NCI-H187 treated with DMSO at 0.1 percent for 48 hours (cell line): ENCODE measurements around the gene HTRA1.

Experiments
- DNase-seq: peaks from one replicate; lab custom pipeline; 2025; lab: John Stamatoyannopoulos, UW

Gene HTRA1

DNA sequence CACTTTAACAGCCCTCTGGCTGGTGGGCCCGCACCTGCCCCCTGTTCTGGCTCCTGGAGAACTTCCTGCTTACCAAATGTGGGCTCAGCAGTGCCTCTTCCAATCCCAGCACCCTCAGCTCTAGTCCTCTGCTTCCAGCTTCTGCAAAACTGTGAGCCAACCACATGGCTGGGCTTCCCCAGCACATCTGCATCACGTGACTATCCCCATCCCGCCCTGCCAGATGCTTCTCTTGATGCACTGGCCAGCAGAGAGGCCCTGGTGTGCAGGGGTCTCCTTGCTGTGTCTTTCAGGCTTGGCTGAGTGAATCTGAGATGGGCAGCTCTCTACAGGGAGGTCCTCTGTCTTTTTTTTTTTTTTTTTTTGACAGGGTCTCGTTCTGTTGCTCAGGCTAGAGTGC lies 55.4 kb downstream of the HTRA1 start:
- DNase-seq: no peak

GRCh38 chr10:122519144-122519543 lies 57.8 kb downstream of the HTRA1 start:
- DNase-seq: no peak

DNA sequence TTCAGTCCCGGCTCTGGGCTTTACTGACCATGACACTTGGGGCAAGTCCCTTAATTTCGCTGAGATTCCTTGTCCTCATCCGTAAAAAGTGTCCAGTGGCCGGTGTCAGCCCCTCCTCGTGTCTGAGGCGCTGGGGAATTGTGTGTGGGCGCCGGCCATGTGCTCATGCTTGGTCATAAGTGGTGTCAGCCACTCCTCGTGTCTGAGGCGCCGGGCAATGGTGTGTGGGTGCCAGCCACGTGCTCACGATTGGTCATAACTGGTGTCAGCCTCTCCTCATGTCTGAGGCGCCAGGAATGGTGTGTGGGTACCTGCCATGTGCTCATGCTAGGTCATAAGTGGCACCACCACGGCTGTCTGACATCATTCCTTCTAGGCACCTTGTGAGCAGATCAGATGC lies 58.5 kb downstream of the HTRA1 start:
- no peak for DNase-seq

DNA sequence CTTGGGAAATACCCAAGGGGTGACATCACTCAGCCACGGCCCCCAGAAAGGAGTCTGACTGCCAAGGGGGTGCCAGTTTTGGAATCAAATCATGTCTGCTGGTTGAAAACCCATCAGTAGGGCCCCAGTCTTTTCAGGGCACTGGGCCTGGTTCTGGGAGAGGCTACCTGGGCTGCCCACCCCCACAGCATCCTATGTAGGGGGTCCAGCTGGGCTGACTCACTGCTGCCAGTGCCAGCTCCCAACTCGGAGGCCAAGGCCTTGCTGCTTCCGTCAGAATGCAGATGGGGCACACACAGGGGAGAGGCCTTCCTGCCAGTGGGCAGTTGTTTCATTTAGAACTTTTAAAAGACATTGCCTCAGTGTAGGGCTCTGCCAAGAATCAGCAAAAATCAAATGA lies 59.7 kb downstream of the HTRA1 start:
- no peak for DNase-seq

- DNase-seq: no peak
Observed at GRCh38 chr10:122524811-122525210, 63.5 kb downstream of the HTRA1 start.

DNA sequence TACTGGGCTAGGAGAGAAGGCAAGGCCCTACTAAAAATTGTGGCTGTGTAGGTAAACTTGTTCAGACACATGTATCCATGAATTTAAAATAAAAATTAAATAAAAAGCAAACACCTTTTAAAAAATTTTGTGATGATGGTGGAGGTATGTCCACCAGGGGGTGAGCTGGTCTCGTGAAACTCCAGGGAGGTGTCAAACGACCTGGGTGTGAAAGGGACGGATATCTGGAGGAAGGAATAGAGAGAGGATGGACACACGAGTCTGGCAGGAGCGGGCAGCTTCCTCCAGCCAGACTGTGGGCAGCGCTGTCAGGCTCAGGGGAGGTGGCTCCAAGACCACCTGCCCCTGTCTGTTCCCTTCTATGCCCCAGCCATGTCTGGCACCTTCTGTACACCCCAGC lies 64.4 kb downstream of the HTRA1 start:
- no peak for DNase-seq

GRCh38 chr10:122526892-122527291 lies 65.5 kb downstream of the HTRA1 start:
- no peak for DNase-seq

DNA sequence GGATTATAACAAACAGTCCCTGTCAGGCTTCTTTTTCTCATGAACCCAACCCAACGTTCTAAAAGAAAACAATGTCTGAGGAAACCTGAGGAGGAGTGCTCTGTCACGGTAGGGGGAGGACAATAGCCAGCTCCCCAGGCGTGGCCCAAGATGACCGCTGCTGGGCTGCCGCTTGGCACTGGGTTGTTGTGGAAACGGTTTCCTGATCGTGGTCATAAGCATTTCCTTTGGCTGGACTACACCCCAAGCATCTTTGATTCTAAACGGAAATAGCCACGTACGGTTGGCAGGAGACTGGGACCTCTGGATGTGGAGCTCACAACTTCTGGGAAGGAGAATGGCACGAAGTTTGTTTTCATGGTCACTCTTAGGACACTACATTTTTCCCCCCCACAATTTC lies 68.8 kb downstream of the HTRA1 start:
- no peak for DNase-seq

DNA sequence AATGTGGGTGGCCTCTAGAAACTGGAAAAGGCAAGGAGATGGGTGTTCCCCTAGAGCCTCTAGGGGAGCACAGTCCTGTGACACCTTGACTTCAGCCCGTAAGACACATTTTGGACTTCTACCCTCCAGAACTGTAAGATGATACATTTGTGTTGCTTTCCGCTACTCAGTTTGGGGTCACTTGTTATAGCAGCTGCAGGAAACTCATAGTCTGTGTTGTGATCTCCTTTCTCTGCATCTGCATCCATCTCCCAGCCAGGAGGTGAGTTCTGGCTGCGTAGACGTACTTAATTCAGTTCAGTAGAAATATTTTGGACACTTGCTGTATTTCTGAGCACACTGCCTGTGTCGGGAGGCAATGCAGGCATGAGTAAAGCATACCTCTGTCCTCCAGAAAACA lies 69.9 kb downstream of the HTRA1 start:
- no peak for DNase-seq

- no peak for DNase-seq
Observed at GRCh38 chr10:122531939-122532338, 70.6 kb downstream of the HTRA1 start.

DNA sequence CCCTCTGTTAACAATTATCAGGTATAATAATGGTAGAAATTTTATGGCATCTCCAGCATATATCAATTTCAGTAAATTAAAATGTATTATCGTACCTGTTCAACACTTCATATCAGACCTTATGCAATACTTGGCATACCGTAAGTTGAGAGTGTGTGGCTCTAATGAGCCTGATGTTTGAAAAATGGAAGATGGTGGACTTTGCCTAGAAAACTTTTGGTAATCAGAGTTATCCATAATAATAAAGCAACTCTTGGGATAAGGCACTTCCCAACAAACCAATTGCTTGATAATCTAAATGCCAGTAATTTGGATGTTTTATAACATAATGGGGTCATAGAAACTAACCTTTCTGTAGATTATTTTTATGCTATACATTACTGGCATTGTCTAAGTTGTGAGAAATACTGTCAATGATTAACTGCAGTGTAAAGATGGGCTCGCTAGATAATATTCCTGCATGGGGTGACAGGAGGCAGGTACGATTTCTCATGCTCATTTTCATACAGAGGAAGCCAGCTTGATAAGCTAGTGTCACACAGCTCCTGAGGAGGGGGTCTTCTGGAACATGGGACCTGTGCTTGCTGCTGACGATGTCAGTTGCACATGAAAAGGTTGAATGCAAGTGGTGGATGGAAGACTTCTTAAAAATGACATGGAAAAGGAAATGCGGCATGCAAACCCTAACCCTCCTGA lies 71.4 kb downstream of the HTRA1 start:
- DNase-seq: no peak

GRCh38 chr10:122537545-122537944 lies 76.2 kb downstream of the HTRA1 start:
- DNase-seq: no peak

DNA sequence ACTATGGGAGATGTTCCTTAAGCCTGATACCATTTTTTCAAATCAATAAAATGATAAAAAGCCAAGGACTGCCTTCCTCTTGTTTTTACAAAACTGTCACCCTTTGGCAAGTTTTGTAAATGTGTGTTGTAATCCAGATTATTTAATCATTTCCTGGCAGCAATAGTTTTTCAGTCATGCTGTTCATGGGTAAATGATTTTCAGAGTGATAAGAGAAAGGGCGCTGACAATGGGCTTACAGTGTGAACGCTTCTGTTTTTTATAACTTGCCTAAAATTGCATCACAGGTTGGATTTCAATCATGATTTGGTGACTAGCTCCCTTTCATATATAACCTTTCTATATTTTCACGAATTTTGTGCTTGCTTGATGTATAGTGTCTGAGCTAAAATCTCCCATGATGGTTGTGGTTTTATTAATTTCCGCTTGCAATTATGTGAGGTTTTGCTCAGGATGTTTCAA lies 80.2 kb downstream of the HTRA1 start:
- DNase-seq: no peak

- DNase-seq: no peak
Observed at GRCh38 chr10:122543676-122544445, 82.5 kb downstream of the HTRA1 start.

DNA sequence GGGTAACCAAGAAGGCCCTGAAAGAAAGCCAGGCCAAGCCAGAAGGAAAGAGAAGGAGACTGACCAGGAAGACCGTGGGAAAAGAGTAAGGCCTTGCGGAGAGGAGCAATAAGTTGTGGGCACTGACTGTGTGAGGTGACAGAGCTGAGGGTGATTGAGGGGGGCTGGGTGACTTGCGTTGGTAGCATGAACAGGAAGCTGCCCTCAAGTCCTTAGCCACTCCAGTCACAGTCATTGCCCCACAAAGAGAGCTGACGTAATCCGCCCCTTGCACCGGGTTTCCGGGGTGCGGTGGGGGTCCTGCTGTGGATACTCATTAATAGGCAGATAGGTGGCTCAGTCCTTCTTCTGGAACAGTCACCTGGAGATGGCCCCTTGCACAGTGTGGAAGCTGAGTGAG lies 83.1 kb downstream of the HTRA1 start:
- DNase-seq: no peak

- DNase-seq: no peak
Observed at GRCh38 chr10:122546242-122546641, 84.9 kb downstream of the HTRA1 start.

GRCh38 chr10:122548407-122549085 lies 87.2 kb downstream of the HTRA1 start:
- no peak for DNase-seq

- no peak for DNase-seq
Observed at GRCh38 chr10:122549636-122550035, 88.3 kb downstream of the HTRA1 start.

DNA sequence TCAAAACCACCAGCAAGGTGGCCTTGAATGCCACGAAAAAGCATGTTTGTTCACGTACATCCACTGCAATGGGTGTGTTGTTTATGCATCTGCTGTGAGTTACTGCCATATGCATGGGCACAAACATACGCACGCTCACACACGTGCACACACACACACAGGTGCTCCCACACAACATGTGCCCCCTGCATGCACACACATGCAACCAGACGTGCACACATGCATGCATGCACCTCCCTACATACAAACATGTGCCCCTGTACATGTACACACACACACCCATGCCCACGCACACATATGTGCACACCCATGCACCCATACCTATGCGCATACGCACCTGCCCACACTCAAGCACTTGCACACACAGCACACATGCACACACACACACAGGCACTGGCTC lies 89.1 kb downstream of the HTRA1 start:
- DNase-seq: no peak

GRCh38 chr10:122550983-122551382 lies 89.6 kb downstream of the HTRA1 start:
- no peak for DNase-seq

DNA sequence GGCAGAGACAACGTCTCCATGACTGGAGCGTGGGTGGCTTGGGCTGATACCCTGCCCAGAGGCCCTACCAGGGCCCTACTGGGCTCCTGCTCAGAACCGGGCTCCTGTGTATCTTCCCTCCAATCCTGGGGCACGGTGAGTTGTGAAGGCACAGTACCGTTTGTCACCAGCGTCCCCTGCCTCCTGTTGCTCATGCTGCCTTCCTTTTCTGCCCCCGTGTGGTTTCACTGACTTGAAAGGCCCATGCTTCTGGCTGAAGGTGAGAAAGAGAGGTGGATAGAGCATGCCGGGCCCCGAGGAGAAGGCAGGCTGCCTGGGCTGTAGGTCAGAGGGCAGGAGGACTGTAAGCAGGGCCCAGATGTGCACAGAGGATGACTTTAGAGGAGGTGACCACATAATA lies 90.1 kb downstream of the HTRA1 start:
- DNase-seq: no peak

DNA sequence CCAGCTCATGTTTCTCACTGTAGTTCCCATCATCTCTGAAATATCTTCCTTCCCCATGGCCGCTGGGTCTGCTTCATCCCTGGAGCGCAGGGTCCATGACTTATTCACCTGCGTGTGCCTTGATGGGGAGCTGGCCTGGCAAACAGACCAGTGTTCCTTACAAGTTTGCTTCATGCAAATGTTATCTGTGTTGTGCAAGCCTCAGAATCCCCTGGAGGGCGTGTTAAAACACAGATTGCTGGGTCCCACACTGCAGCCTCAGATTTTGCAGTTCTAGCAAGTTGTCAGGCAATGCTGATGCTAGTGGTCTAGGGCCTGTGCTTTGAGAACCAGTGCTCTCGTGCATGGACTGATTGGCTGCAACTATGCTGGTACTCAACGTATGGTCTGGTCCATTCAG lies 92.0 kb downstream of the HTRA1 start:
- DNase-seq: no peak
